H1 (cell line): ENCODE measurements around the gene GPM6B. TPM values are rescaled to one million over a fixed set of nuclear protein-coding genes. Genes with fewer than 3 reads are reported as not detected.

Source experiments
- CTCF ChIA-PET: fragments of 300-600 bp; sonication (Branson Sonifier 250); formaldehyde crosslinking; loops from one replicate; lab custom pipeline; 2021; ENCODE audit not compliant: partially characterized antibody; lab: Charles Lee
- POLR2A ChIA-PET: fragments of 300-600 bp; sonication (Branson Sonifier 250); formaldehyde crosslinking; loops from one replicate; lab custom pipeline; 2021; ENCODE audit warnings: inconsistent platforms; ENCODE audit not compliant: partially characterized antibody; lab: Charles Lee
- DNase-seq, 2 experiments: peaks; one replicate each; pipeline versions ENCODE4 v3.0.0 to v3.0.0-alpha.2; 2010 to 2022; ENCODE audit warnings: low spot score in 2 of 2, low read depth in 1 of 2, mixed read lengths in 1 of 2
- FAIRE-seq: peaks from 2 replicates; lab custom pipeline; 2011; peaks lifted over from hg19 to GRCh38; lab: Jason Lieb, UNC
- H2AFZ ChIP-seq: 2 replicates; pipeline ENCODE4 v1.8.1; 2012; ENCODE audit warnings: low read length, inconsistent platforms
- H2AK5ac ChIP-seq: 2 replicates; pipeline ENCODE4 v1.6.1; 2013; ENCODE audit warnings: low read depth, low read length
- H2BK120ac ChIP-seq: replicated peaks from 2 replicates; pipeline ENCODE3; 2013; ENCODE audit warnings: low read depth, low read length, inconsistent platforms
- H2BK12ac ChIP-seq: 2 replicates; pipeline ENCODE4 v1.6.1; 2013; ENCODE audit warnings: low read depth, low read length
- H2BK15ac ChIP-seq: 2 replicates; pipeline ENCODE4 v1.6.1; 2013; ENCODE audit warnings: low read length
- H2BK20ac ChIP-seq: 2 replicates; pipeline ENCODE4 v1.6.1; 2013; ENCODE audit warnings: low read length
- H2BK5ac ChIP-seq: 2 replicates; pipeline ENCODE4 v1.6.1; 2013; ENCODE audit warnings: low read depth, low read length
- H3K14ac ChIP-seq: 2 replicates; pipeline ENCODE4 v1.6.1; 2013; ENCODE audit warnings: inconsistent platforms; ENCODE audit not compliant: insufficient read length
- H3K18ac ChIP-seq: 2 replicates; pipeline ENCODE4 v1.6.1; 2013; ENCODE audit warnings: low read length; ENCODE audit errors: extremely low read depth
- H3K23ac ChIP-seq: 2 replicates; pipeline ENCODE4 v1.6.1; 2013; ENCODE audit warnings: inconsistent platforms; ENCODE audit not compliant: insufficient read length
- H3K23me2 ChIP-seq: 2 replicates; pipeline ENCODE4 v1.6.1; 2013; ENCODE audit warnings: low read depth, low read length
- H3K27ac ChIP-seq: 2 replicates; pipeline ENCODE4 v1.6.1; 2011; ENCODE audit warnings: low read depth, low read length, inconsistent platforms
- H3K27me3 ChIP-seq, 4 experiments: replicated peaks in 1 of 4; 1 replicate in 1 of 4; 2 replicates in 3 of 4; pipeline versions ENCODE4 v1.6.1 to v1.8.1; 2011 to 2013; ENCODE audit warnings: low read length in 3 of 4, mild to moderate bottlenecking in 3 of 4, inconsistent platforms in 2 of 4, mixed read lengths in 2 of 4, moderate library complexity in 1 of 4; ENCODE audit not compliant: control insufficient read depth in 3 of 4, insufficient read depth in 3 of 4; ENCODE audit errors: extremely low read depth in 1 of 4
- H3K36me3 ChIP-seq, 4 experiments: 2 replicates each; pipeline versions ENCODE4 v1.6.1 to v1.8.1; 2011 to 2013; ENCODE audit warnings: mild to moderate bottlenecking in 4 of 4, low read length in 3 of 4, moderate library complexity in 2 of 4, control low read depth in 1 of 4, inconsistent platforms in 1 of 4; ENCODE audit not compliant: insufficient read depth in 4 of 4, control insufficient read depth in 2 of 4
- H3K4ac ChIP-seq: replicated peaks from 2 replicates; pipeline ENCODE3; 2013; ENCODE audit warnings: low read length, low read depth, mixed read lengths, inconsistent platforms; ENCODE audit not compliant: insufficient read length
- H3K4me1 ChIP-seq, 4 experiments: replicated peaks in 1 of 4; 1 replicate in 1 of 4; 2 replicates in 3 of 4; pipeline versions ENCODE4 v1.6.1 to v1.8.1; 2011 to 2013; ENCODE audit warnings: low read length in 3 of 4, inconsistent platforms in 2 of 4, mixed read lengths in 1 of 4; ENCODE audit not compliant: insufficient read depth in 4 of 4, control insufficient read depth in 3 of 4
- H3K4me2 ChIP-seq, 2 experiments: 2 replicates each; pipeline versions ENCODE4 v1.6.1 to v1.8.1; 2011 to 2013; ENCODE audit warnings: low read depth in 2 of 2, low read length in 2 of 2, control low read depth in 1 of 2, inconsistent platforms in 1 of 2, mild to moderate bottlenecking in 1 of 2; ENCODE audit not compliant: insufficient read depth in 1 of 2
- H3K4me3 ChIP-seq, 4 experiments: fragments of 200-600, 300-600 bp in 1 of 4; sonication (generic), shearing (Covaris generic), sonication (Bioruptor Twin) in 1 of 4; 2 replicates each; pipeline versions ENCODE4 v1.5.1 to v1.8.1; 2011 to 2016; ENCODE audit warnings: low read length in 4 of 4, low read depth in 3 of 4, control low read depth in 2 of 4, inconsistent platforms in 2 of 4, mild to moderate bottlenecking in 2 of 4, mixed read lengths in 1 of 4, moderate library complexity in 1 of 4; ENCODE audit not compliant: insufficient read depth in 2 of 4; ENCODE audit errors: extremely low read depth in 1 of 4
- H3K56ac ChIP-seq: replicated peaks from 2 replicates; pipeline ENCODE3; 2013; ENCODE audit warnings: low read depth, mild to moderate bottlenecking, mixed read lengths, low read length, inconsistent platforms; ENCODE audit not compliant: insufficient read length
- H3K79me1 ChIP-seq: 2 replicates; pipeline ENCODE4 v1.6.1; 2013; ENCODE audit warnings: low read depth, low read length, control low read depth
- H3K79me2 ChIP-seq, 2 experiments: 2 replicates each; pipeline versions ENCODE4 v1.6.1 to v1.8.1; 2012 to 2013; ENCODE audit warnings: low read length in 2 of 2, mild to moderate bottlenecking in 2 of 2, inconsistent platforms in 1 of 2; ENCODE audit not compliant: insufficient read depth in 2 of 2, control insufficient read depth in 1 of 2
- H3K9ac ChIP-seq, 4 experiments: replicated peaks in 1 of 4; 1 replicate in 1 of 4; 2 replicates in 3 of 4; pipeline versions ENCODE4 v1.6.1 to v1.8.1; 2011 to 2013; ENCODE audit warnings: low read depth in 3 of 4, low read length in 3 of 4, control low read depth in 2 of 4, mild to moderate bottlenecking in 2 of 4, moderate library complexity in 2 of 4, inconsistent platforms in 1 of 4; ENCODE audit errors: extremely low read depth in 1 of 4
- H3K9me3 ChIP-seq, 2 experiments: 2 replicates each; pipeline versions ENCODE4 v1.6.1 to v1.8.1; 2012 to 2013; ENCODE audit warnings: mild to moderate bottlenecking in 2 of 2, moderate library complexity in 2 of 2, control low read depth in 1 of 2, inconsistent platforms in 1 of 2, low read depth in 1 of 2, low read length in 1 of 2, mixed read lengths in 1 of 2; ENCODE audit not compliant: insufficient read depth in 2 of 2
- H4K20me1 ChIP-seq, 2 experiments: replicated peaks in 1 of 2; 2 replicates each; pipeline versions ENCODE3 to v1.8.1; 2011 to 2013; ENCODE audit warnings: inconsistent platforms in 2 of 2, low read length in 2 of 2, mild to moderate bottlenecking in 1 of 2; ENCODE audit not compliant: insufficient read depth in 2 of 2, control insufficient read depth in 1 of 2
- H4K5ac ChIP-seq: 2 replicates; pipeline ENCODE4 v1.6.1; 2013; ENCODE audit warnings: low read length, low read depth, mixed read lengths, inconsistent platforms; ENCODE audit not compliant: insufficient read length
- H4K8ac ChIP-seq: 2 replicates; pipeline ENCODE4 v1.8.0; 2013; ENCODE audit warnings: mild to moderate bottlenecking, moderate library complexity, low read length, inconsistent platforms; ENCODE audit not compliant: insufficient read depth; ENCODE audit errors: extremely low read depth
- H4K91ac ChIP-seq: replicated peaks from 2 replicates; pipeline ENCODE3; 2013; ENCODE audit warnings: low read length, mixed read lengths, inconsistent platforms; ENCODE audit not compliant: insufficient read length
- ASH2L ChIP-seq: fragments of 200-600, 300-600 bp; sonication (generic); IDR thresholded peaks from one replicate; pipeline ENCODE4 v1.7.1; 2017; ENCODE audit warnings: low read length
- ATF2 ChIP-seq: IDR thresholded peaks from 2 replicates; pipeline ENCODE4 v1.6.1; 2012; ENCODE audit warnings: low read length, inconsistent platforms
- CBX5 ChIP-seq: fragments of 300-800, 300-1000 bp; sonication (generic); IDR thresholded peaks from 2 replicates; pipeline ENCODE4 v1.7.1; 2016; ENCODE audit warnings: antibody characterized with exemption, low read length, low read depth
- CEBPB ChIP-seq: IDR thresholded peaks from 2 replicates; pipeline ENCODE4 v1.6.1; 2012; ENCODE audit warnings: low read depth, low read length
- KDM1A ChIP-seq: fragments of 200-600, 300-600 bp; sonication (generic); IDR thresholded peaks from 2 replicates; pipeline ENCODE4 v1.7.1; 2016; ENCODE audit warnings: mild to moderate bottlenecking, low read length, borderline replicate concordance
- MAX ChIP-seq: IDR thresholded peaks from 2 replicates; pipeline ENCODE4 v1.6.1; 2012; ENCODE audit warnings: inconsistent platforms
- NANOG ChIP-seq: IDR thresholded peaks from 2 replicates; pipeline ENCODE4 v1.6.1; 2011; ENCODE audit warnings: low read length, low read depth, mild to moderate bottlenecking, inconsistent platforms; ENCODE audit not compliant: insufficient read depth, poor library complexity, severe bottlenecking
- POLR2AphosphoS5 ChIP-seq: IDR thresholded peaks from 2 replicates; pipeline ENCODE4 v1.6.1; 2011; ENCODE audit warnings: low read depth, low read length
- RNF2 ChIP-seq: fragments of 200-900, 300-1000 bp; sonication (generic); IDR thresholded peaks from 2 replicates; pipeline ENCODE4 v1.7.1; 2016; ENCODE audit warnings: borderline replicate concordance, low read depth, mild to moderate bottlenecking, antibody characterized with exemption, low read length; ENCODE audit not compliant: poor library complexity, severe bottlenecking; ENCODE audit errors: missing control alignments
- TEAD4 ChIP-seq: IDR thresholded peaks from 2 replicates; pipeline ENCODE4 v1.6.1; 2012; ENCODE audit warnings: low read depth, low read length, inconsistent platforms, mixed read lengths
- WGBS, 2 experiments: shearing (Covaris generic) in 1 of 2; methylation state at CpG; one replicate each; pipeline versions ENCODE4 v1.1.6 to v1.1.7; 2013 to 2015; ENCODE audit warnings: low lambda C conversion rate in 2 of 2, mixed read lengths in 2 of 2, inconsistent platforms in 1 of 2, low coverage in 1 of 2, missing lambda C conversion rate in 1 of 2; ENCODE audit not compliant: insufficient replicate concordance in 2 of 2, insufficient coverage in 1 of 2, insufficient read length in 1 of 2; ENCODE audit errors: extremely low coverage in 1 of 2, missing lambda C conversion rate in 1 of 2; 5-methylcytosine and 5-hydroxymethylcytosine counted together
- polyA plus RNA-seq, 7 experiments: library from polyadenylated mRNA; depleted of rRNA in 3 of 7; stranded (reverse) in 5 of 7; unstranded in 2 of 7; fragments of >200 nt in 5 of 7; fragments of 200-250 nt in 2 of 7; gene quantifications; 1 replicate in 5 of 7; 2 replicates in 1 of 7; 4 replicates in 1 of 7; pipeline versions ENCODE4 v1.2.1 to v1.2.3, GENCODE V29; 2011 to 2013; ENCODE audit warnings: missing spikeins in 2 of 7, mixed read lengths in 2 of 7
- total RNA-seq: library from RNA; stranded (reverse); fragmentation: NEBNext Ultra II Directional; extraction: Animal tissue kit (Norgen Biotek cat#: 25700); gene quantifications from 2 replicates; pipeline ENCODE4 v1.2.1, GENCODE V29; 2021

Gene GPM6B
- total and polyA plus RNA-seq, 2 of the 8 experiments (the other 6 are each of a cell fraction or from before 2014, with no cell fraction given) = 132 to 175 TPM

GRCh38 chrX:13721819-13722519 lies 94.9 kb downstream of the GPM6B start:
- Histone ChIP-seq H3K23me2 (no peaks in the 10 kb centered on the region), H2BK120ac (no peak overlapping the region), H2BK5ac (no peak overlapping the region), H3K4me1 (no peaks in the 10 kb centered on the region), H4K8ac (no peak overlapping the region), H4K91ac (no peak overlapping the region), H3K27me3 (no peaks in the 10 kb centered on the region), H4K20me1 (peaks cover 0 to 2% of the 10 kb centered on the region in 2 experiments), H3K4me3 (no peak overlapping the region), H4K5ac (no peak overlapping the region), H3K14ac (no peak overlapping the region), H3K4ac (no peak overlapping the region), H3K9ac (no peak overlapping the region), H3K18ac (no peak overlapping the region), H3K36me3 (peaks cover 0 to 13% (median under 1%) of the 10 kb centered on the region in 4 experiments; a peak in 4 of 8 replicates), H3K79me2 (peaks cover 0 to 9% of the 10 kb centered on the region in 2 experiments; a peak in 1 of 4 replicates), H3K56ac (no peak overlapping the region), H2BK15ac (no peak overlapping the region), H2BK12ac (no peak overlapping the region), H3K9me3 (no peaks in the 10 kb centered on the region; a peak in 1 of 4 replicates), H2BK20ac (no peak overlapping the region), H3K27ac (no peak overlapping the region), H3K23ac (no peak overlapping the region), H3K4me2 (no peak overlapping the region), H3K79me1 (no peaks in the 10 kb centered on the region; the same call in 1 of the 2 replicates), H2AFZ (no peak overlapping the region), H2AK5ac (no peak overlapping the region)
- DNase-seq = no peak
- CTCF ChIA-PET = interaction anchor here (0.9 to 1.2 kb wide), 3 partner anchors 23 to 28 kb away, joined by 3 read pairs; no protein-coding TSS in a partner anchor
- no peak for FAIRE-seq
- 86% methylated on average over 6 of the region's 7 CpGs; no CpG with 5 or more reads in 1 of the 2 experiments for WGBS, 2 experiments
- POLR2A ChIA-PET = interaction anchor here (1.1 to 2.5 kb wide), 2 partner anchors 9 to 12 kb away, joined by 4 to 15 read pairs; partner anchors contain the start of genes OFD1 and TRAPPC2
- TF ChIP-seq TEAD4 = no peak
- TF ChIP-seq NANOG = no peak
- no peak for TF ChIP-seq KDM1A
- no peak for TF ChIP-seq RNF2
- TF ChIP-seq CBX5 = no peak
- no peak for TF ChIP-seq MAX
- TF ChIP-seq POLR2AphosphoS5 = no peak
- TF ChIP-seq CEBPB = no peak
- no peak for TF ChIP-seq ATF2
- TF ChIP-seq ASH2L = no peak
